ENCODE data around the gene HSPA9.
A peak's percentile ranks its signal among the peaks of the same experiment; 100 is the strongest.

The HSPA9 gene

DNA sequence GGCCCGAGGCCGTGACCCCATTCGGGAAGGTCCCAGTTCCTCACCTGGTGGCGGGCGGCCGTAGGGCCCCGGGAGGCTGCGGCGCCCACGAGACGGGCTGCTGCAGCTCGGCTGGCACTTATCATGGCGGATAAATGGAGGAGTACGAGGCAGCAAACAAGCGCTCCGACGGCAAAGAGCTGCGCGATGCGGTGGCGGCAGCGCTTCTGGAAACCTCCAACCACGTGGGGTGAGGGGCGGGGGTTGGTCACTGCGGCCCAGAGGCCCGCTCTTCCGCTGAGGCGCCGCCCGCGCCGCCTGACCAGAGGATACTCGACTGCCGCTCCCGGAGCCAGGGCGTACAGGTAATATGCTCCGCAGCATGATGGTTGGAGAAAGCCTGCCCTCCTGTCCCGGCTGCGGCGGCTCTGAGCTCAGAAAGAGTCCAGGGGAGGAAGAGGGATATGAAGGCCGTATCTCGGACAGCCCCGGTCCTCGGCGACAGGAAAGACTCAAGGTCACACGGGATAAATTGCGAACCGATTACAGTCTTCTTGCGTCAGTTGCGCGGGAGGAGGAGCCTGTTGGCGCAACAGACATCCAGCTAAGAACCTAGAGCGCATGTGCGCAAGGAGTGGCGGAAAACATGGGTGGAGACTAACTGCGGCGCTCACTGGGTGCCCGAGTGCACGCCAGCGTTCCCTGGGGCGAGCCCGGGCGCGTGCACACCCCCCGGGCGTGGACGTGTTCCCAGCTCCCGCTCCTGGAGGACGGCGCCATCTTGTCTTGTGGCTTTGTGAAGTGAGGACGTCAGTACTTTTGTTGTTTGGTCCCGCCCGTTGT is at the start of gene HSPA9:
HSPA9 (minus strand) TSS at position 208 of the 822 bp plus-strand sequence; CDS start at position 125, 83 bp downstream.
- DNase-seq = peak; percentile 98

- DNase-seq = no peak
Measured at GRCh38 chr5:138623053-138623452, 47.9 kb upstream of the HSPA9 start.

- no peak for DNase-seq
Measured at GRCh38 chr5:138622051-138622450, 46.9 kb upstream of the HSPA9 start.

DNA sequence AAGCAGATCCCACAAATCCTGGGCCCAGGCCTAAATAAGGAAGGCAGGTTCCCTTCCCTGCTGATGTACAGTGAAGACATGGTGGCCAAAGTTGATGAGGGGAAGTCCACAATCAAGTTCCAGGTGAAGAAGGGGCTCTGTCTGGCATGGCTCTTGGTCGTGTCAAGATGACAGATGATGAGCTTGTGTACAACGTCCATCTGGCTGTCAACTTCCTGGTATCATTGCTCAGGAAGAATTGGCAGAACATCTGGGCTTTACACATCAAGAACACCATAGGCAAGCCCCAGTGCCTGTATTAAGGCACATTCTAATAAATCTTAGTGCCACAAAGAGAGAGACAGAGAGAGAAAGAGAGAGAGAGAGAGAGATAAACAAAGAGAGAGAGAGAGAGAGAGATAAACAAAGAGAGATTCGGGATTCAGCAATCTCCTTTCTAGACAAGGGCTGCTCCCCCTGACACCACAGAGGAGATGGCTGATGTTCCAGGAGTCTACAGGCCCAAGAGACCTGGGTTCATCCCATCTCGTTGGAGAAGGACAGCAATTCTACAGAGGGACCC is 45.5 kb upstream of the HSPA9 start:
- no peak for DNase-seq

GRCh38 chr5:138616508-138616907 is 41.3 kb upstream of the HSPA9 start:
- DNase-seq = no peak

DNA sequence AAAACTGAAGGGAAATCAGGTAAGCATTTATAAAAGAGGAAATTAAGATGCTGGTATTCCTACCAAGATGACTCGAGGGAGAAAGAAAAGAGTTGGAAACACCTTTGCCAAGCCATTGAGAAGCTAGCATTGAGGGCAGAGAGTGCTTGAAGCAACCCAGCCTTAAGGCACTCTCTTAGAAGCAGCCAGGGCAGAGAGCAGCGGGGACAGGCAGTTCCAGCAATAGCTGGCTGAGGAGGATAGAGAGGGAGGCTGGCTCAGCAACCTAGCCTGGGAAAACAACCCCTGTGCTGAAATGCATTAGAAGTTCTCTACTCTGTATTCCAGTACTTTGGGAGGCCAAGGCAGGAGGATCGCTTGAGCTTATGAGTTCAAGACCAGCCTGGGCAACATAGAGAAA is 40.3 kb upstream of the HSPA9 start:
- no peak for DNase-seq

DNA sequence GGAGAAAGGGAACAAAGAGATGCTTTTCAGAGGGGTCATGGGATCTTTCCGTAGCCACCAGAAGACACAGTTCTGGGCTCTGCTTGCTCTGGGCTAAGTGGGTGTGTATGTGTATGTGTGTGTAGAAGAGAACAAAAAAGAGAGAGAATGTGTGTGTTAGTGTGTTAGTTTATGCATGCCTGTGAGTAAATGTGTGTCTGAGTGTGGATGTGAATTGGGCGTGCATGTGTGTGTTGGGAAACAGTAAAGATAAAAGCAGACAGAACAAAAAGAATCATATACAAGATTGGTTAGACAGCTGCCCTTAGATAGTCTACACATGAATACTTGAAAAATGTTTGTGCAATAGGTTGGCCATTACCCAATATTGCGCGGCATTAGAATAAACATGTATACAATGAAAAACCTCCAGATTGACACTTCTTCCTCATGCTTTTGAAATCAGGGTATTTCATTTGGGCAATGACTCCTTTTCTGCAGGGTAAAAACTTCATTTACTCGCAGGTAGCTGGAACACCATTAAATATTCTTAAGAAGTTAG is 36.5 kb upstream of the HSPA9 start:
- DNase-seq = no peak

DNA sequence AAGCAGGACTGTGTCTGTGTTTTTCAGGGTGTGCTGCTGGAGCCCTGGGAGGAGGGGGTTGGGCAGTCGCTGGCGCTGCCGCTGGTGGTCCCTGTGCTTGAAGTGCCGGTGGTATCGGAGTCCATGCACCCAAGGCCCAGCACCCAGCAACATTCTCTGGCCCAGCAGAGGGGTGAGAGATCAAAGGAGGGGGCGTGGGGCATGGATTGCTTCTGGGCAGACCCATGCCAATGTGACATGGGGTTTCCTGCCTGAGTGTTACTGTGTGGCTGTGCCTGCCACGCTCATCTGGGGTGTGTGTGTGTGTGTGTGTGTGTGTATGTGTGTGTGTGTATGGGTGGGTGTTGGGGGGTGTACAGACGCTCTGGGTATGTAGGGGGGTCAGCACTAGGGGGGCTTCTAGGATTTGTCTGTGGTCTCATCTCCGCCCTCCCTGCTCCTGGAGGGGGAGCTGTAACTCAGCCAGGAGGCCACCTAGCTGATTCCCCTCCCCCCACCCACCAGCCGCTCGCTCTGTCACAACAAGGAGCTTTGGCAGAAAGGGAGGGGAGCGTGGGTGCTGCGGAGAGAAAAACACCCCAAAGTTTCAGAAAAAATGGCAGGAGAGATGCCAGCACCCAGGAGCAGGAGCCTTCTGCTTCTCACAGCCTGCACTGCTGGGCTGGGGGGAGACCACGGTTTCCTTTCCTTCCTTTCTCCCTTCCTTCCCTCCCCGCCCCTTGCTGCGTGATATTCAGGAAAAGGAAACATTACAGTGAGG is 35.9 kb upstream of the HSPA9 start:
- no peak for DNase-seq

DNA sequence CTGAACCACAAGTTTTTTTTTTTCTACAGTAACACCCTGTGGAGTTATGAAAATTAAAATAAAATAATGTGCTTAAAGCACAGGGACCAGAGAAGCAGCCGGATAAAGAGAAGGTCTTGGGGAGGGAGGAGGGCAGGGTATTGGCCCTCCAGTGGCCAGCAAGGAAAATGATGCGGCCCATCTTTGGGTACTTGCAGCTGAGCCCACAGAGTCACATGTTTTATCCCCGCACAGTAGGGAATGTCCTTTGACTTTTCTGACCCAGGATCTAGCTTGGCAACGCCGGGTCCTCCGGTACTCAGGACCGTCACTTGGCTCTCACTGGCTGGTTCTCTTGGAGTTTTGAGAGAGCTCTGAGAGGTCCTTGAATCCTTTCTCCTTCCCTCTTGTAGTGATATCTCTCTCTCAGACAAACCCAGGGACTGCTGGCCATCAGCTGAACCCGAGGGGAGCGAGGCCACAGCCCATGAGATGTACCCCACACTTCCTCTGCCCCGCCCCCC is 35.3 kb upstream of the HSPA9 start:
- DNase-seq = no peak

DNA sequence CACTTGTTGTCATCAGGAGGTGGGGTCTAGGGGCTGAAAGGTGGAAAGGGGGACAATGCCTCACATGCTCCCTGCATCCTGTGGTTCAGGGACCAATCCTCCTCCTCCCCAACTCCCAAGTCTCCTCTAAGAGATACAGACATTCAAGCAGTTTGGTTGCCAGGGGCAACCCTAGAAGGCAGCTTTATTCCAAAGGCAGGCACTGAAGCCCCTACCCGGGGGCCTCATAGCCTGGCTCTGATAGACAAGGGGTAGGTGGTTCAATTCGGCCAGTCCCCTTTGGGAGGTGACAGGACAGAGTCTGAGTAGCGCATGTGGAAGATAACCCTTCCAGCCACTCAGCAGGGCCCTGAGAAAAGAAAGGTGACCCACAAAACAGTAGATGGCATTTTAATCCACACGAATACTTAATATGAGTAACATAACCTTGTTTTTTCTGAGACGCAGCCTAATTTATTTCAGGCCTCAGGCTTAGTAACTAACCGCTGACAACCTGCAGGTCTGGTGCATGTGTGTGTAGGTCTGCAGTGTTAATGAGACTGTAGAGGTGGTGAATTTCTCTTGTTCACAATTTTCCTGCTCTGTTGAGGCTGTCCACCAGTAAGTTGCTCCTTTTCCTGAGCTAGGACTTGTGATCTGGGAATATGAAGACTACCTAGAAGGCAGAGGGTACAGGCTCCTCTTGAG is 31.3 kb upstream of the HSPA9 start:
- DNase-seq = no peak

- no peak for DNase-seq
Measured at GRCh38 chr5:138605254-138605972, 30.2 kb upstream of the HSPA9 start.

- no peak for DNase-seq
Measured at GRCh38 chr5:138604176-138604785, 29.1 kb upstream of the HSPA9 start.

DNA sequence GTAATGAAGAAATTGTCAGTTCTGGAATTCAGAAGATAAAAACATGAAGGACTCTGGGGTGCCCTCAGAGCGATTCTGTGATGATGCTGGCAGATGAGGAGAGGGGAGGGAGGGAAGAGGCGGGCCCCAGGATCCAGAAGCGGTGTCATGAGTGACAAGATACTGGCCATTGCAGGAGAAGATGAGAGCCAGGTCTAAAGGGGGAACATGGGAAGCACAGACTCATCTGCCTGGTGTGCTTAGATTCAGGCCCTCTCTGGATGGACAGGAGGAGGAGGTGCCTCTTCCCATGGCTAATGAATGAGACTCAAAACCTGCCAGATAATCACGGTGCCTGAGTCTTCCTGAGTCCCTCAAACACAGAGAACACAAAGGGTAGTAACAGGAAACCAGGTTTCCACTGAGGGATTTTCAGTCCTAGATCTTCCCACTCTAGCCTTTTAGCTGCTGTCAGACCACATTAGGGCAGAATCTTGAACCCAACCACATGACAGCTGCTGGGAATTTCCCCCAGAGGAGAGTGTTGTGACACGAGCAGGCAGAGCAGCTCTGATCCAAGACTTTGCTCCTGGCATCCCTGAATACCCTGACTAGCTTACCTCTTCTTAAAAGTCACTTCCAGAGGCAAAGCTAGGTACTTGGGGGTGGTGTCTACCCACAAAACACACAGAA is 28.2 kb upstream of the HSPA9 start:
- peak; percentile 33 for DNase-seq

GRCh38 chr5:138602371-138603000 is 27.3 kb upstream of the HSPA9 start:
- no peak for DNase-seq

DNA sequence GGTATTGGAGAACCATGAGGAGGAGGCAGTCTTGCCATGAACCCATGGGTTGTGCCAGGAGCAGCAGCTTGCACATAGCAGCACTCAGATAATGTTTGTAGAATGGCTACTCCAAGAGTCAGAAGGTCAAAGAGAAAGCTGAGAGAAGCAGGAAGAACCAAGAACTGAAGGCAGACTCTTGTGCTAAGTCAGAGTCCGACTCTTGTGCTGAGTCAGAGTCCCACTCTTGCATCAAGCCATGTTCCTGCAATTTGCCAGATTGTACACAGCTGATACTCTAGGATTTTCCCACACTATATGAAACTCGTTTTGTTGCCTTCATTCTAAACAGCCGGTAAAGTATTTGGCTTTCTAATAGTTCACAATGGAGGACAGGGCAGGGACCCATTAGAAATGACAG is 26.2 kb upstream of the HSPA9 start:
- DNase-seq = no peak

DNA sequence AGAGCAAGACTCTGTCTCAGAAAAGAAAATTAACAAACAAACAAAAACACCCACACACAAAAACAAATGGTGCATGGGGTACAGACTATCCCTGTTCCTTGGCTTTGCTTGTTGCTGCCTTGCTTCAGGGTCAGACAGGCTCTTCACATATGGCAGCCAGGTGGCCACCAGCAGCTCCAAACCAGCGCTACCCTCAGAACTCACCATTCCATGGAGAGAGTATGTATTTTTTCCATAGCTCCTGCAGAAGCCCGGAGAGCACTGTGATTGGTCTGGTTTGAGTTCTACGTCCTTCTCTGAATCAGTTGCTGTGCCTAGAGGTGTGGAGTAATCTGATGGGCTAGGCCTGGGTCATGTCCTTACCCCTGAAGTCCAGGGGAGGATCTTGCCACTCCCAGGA is 25.2 kb upstream of the HSPA9 start:
- no peak for DNase-seq

- no peak for DNase-seq
Measured at GRCh38 chr5:138597661-138598400, 22.6 kb upstream of the HSPA9 start.

- DNase-seq = no peak
Measured at GRCh38 chr5:138596105-138596881, 21.1 kb upstream of the HSPA9 start.

Data from stimulated activated CD4-positive, alpha-beta T cell treated with anti-CD3 and anti-CD28 coated beads, Interleukin-4, amount 100 ng/mL, for 24 hours (primary cell).